Right lobe of liver (tissue), 6 donors: ENCODE measurements around the gene ERRFI1. TPM values are rescaled to one million over a fixed set of nuclear protein-coding genes. Genes with fewer than 3 reads are reported as not detected.
A peak's percentile ranks its signal among the peaks of the same experiment; 100 is the strongest.

Experiments used
- ATAC-seq, 4 donors: fragments of 200-7000 bp; cut with Tn5 transposase; one replicate each; pipeline ENCODE4 v1.9.1; 2020; ENCODE audit warnings: mild to moderate bottlenecking in 4 of 4, moderate library complexity in 4 of 4
- DNase-seq, 3 donors: peaks; one replicate each; pipeline ENCODE4 v3.0.0-alpha.2; 2020
- H3K27ac ChIP-seq, 3 donors: fragments of 200-600 bp; one replicate each; pipeline ENCODE4 v1.8.0; 2022
- H3K27me3 ChIP-seq, 2 donors: fragments of 200-600 bp; one replicate each; pipeline ENCODE4 v1.8.0; 2022
- H3K36me3 ChIP-seq, 4 donors: fragments of 200-600 bp; sonication (generic) in 1 of 4; one replicate each; pipeline versions ENCODE4 v1.5.1 to v1.8.0; 2017 to 2022; ENCODE audit warnings: control low read depth in 1 of 4
- H3K4me1 ChIP-seq, 4 donors: fragments of 200-600 bp; sonication (generic) in 1 of 4; one replicate each; pipeline versions ENCODE4 v1.5.1 to v1.8.0; 2017 to 2022; ENCODE audit warnings: control low read depth in 1 of 4
- H3K4me3 ChIP-seq, 3 donors: fragments of 200-600 bp; one replicate each; pipeline ENCODE4 v1.8.0; 2022
- H3K9me3 ChIP-seq, 4 donors: fragments of 200-600 bp; sonication (generic) in 1 of 4; one replicate each; pipeline versions ENCODE4 v1.5.1 to v1.8.0; 2017 to 2022; ENCODE audit warnings: control low read depth in 1 of 4
- CTCF ChIP-seq, 4 donors: fragments of 200-600 bp in 3 of 4; fragments of 450-650 bp in 1 of 4; IDR thresholded peaks; one replicate each; pipeline versions ENCODE4 v1.5.1 to v1.8.0; 2016 to 2022; ENCODE audit warnings: antibody characterized with exemption in 4 of 4, mild to moderate bottlenecking in 2 of 4
- POLR2A ChIP-seq: fragments of 450-650 bp; IDR thresholded peaks from one replicate; pipeline ENCODE4 v1.6.1; 2017; ENCODE audit warnings: antibody characterized with exemption, mild to moderate bottlenecking
- WGBS: methylation state at CpG from one replicate; pipeline ENCODE4 v1.1.6; 2018; ENCODE audit warnings: low coverage, low lambda C conversion rate; ENCODE audit not compliant: insufficient coverage; ENCODE audit errors: missing lambda C conversion rate; 5-methylcytosine and 5-hydroxymethylcytosine counted together
- intact Hi-C, 2 donors: fragments of 100-400 bp; cut with DNase I; formaldehyde crosslinking; loops; one replicate each; pipeline versions ENCODE4 v1.11.2 to v1.14.1; 2022
- total RNA-seq, 6 experiments: library from RNA; depleted of rRNA in 2 of 6; stranded (reverse); fragments of >200 nt in 2 of 6; fragmentation: NEBNext Ultra II Directional in 3 of 6; extraction: Animal tissue kit (Norgen Biotek cat#: 25700) in 3 of 6; gene quantifications; one replicate each; pipeline versions ENCODE4 v1.1.0 to v1.2.4, GENCODE V29; 2016 to 2023
- donor health status: DM: no; HTN: yes; CAD: no.
- donor health status: DM: no; HTN: no; CAD: no.
- donor health status: DM: no; HTN: no; CAD: no.
- donor health status: DM: no; HTN: yes; CAD: no.
- donor health status: DM: no; HTN: yes; CAD: no.

The ERRFI1 gene
- total RNA-seq, 6 experiments from 2014 or later: 109 to 539 (median 214) TPM

- 90% methylated on average over 4 of the region's 4 CpGs for WGBS
These were observed 39.3 kb upstream of the ERRFI1 start for GRCh38 chr1:8065369-8065768.

GRCh38 chr1:8063298-8064036, 37.4 kb upstream of the ERRFI1 start:
- Histone ChIP-seq H3K27me3 (no peaks in the 10 kb centered on the region), H3K27ac (no peak overlapping the region), H3K36me3 (no peaks in the 10 kb centered on the region), H3K4me1 (no peaks in the 10 kb centered on the region), H3K4me3 (no peak overlapping the region), H3K9me3 (no peaks in the 10 kb centered on the region)
- no peak for DNase-seq
- TF ChIP-seq POLR2A (no peak), CTCF (IDR thresholded peaks at IDR 0.05) (no peak)
- 52% methylated on average over 7 of the region's 7 CpGs for WGBS
- intact Hi-C loops: no loop called here
- peak in 1 of 4 donors; percentile 24 for ATAC-seq

More at GRCh38 chr1:8065369-8065768, 39.3 kb upstream of the ERRFI1 start:
- Histone ChIP-seq H3K27ac (no peak overlapping the region), H3K9me3 (no peaks in the 10 kb centered on the region), H3K4me1 (peaks cover 0 to 5% (median under 1%) of the 10 kb centered on the region in 4 donors), H3K27me3 (no peaks in the 10 kb centered on the region), H3K36me3 (no peaks in the 10 kb centered on the region), H3K4me3 (no peak overlapping the region)
- intact Hi-C loops: no loop called here
- no peak for ATAC-seq
- no peak for DNase-seq
- no peak for TF ChIP-seq POLR2A
- TF ChIP-seq CTCF (IDR thresholded peaks at IDR 0.05): no peak

- no peak overlapping the region for H3K4me3 ChIP-seq
- no peak for TF ChIP-seq POLR2A
- no peak for TF ChIP-seq CTCF (IDR thresholded peaks at IDR 0.05)
- H3K27ac ChIP-seq: no peak overlapping the region
- DNase-seq (no peak), ATAC-seq (no peak)
- intact Hi-C loops: no loop called here
- H3K9me3 ChIP-seq: no peaks in the 10 kb centered on the region
- H3K4me1 ChIP-seq: no peaks in the 10 kb centered on the region
- no peaks in the 10 kb centered on the region for H3K27me3 ChIP-seq
- H3K36me3 ChIP-seq: no peaks in the 10 kb centered on the region
- WGBS: 85% methylated on average over 4 of the region's 4 CpGs
These were observed 36.8 kb upstream of the ERRFI1 start for GRCh38 chr1:8062861-8063260.

- H3K36me3 ChIP-seq: no peaks in the 10 kb centered on the region
- TF ChIP-seq CTCF (IDR thresholded peaks at IDR 0.05) (no peak), POLR2A (no peak)
- no peak for DNase-seq
- H3K27ac ChIP-seq: no peak overlapping the region
- no peak overlapping the region for H3K4me3 ChIP-seq
- WGBS: 90% methylated on average over 11 of the region's 11 CpGs
- H3K4me1 ChIP-seq: no peaks in the 10 kb centered on the region
- H3K9me3 ChIP-seq: no peaks in the 10 kb centered on the region
- intact Hi-C loops: no loop called here
- no peaks in the 10 kb centered on the region for H3K27me3 ChIP-seq
- peak in 1 of 4 donors; percentile 44 for ATAC-seq
These were observed 35.7 kb upstream of the ERRFI1 start for GRCh38 chr1:8061673-8062386.
